Neural cell (in vitro differentiated cells): ENCODE data around the gene SKAP1. TPM values are rescaled to one million over a fixed set of nuclear protein-coding genes. Genes with fewer than 3 reads are reported as not detected.

Experiments used
- H2AFZ ChIP-seq: fragments of 200-600, 300-800 bp; sonication (generic), shearing (Covaris generic); 2 replicates; pipeline ENCODE4 v1.6.0; 2014; ENCODE audit warnings: low read depth, mild to moderate bottlenecking, antibody characterized with exemption, low read length, moderate library complexity
- H3F3A ChIP-seq: fragments of 200-600 bp; shearing (Covaris generic); 2 replicates; pipeline ENCODE4 v1.6.1; 2016; ENCODE audit warnings: mild to moderate bottlenecking, moderate library complexity, mixed read lengths, antibody characterized with exemption, low read length; ENCODE audit not compliant: insufficient read depth, poor library complexity, severe bottlenecking
- H3K27ac ChIP-seq: fragments of 200-600, 300-800 bp; sonication (generic), shearing (Covaris generic); 2 replicates; pipeline ENCODE4 v1.5.1; 2014; ENCODE audit warnings: mild to moderate bottlenecking, low read length, moderate library complexity
- H3K27me3 ChIP-seq: fragments of 300-800, 200-600 bp; sonication (generic), shearing (Covaris generic); 2 replicates; pipeline ENCODE4 v1.6.0; 2014; ENCODE audit warnings: mild to moderate bottlenecking, low read depth, low read length, moderate library complexity; ENCODE audit not compliant: insufficient read depth
- H3K36me3 ChIP-seq: fragments of 300-800, 200-600 bp; sonication (generic), shearing (Covaris generic); 2 replicates; pipeline ENCODE4 v1.5.1; 2014; ENCODE audit warnings: mild to moderate bottlenecking, antibody characterized with exemption, low read length, moderate library complexity; ENCODE audit not compliant: insufficient read depth
- H3K4me2 ChIP-seq: fragments of 300-800, 200-600 bp; sonication (generic), shearing (Covaris generic); 2 replicates; pipeline ENCODE4 v1.6.0; 2014; ENCODE audit warnings: mild to moderate bottlenecking, low read length
- H3K4me3 ChIP-seq: fragments of 300-800, 200-600 bp; sonication (generic), shearing (Covaris generic); 2 replicates; pipeline ENCODE4 v1.5.1; 2014; ENCODE audit warnings: mild to moderate bottlenecking, low read length, moderate library complexity
- H3K79me2 ChIP-seq: fragments of 200-600 bp; shearing (Covaris generic); replicated peaks from 2 replicates; pipeline ENCODE4 v1.6.0; 2014; ENCODE audit warnings: mild to moderate bottlenecking, low read length, moderate library complexity; ENCODE audit not compliant: insufficient read depth
- H3K9ac ChIP-seq: fragments of 300-800, 200-600 bp; sonication (generic), shearing (Covaris generic); 2 replicates; pipeline ENCODE4 v1.6.1; 2016; ENCODE audit warnings: mild to moderate bottlenecking, low read length, mixed read lengths
- H3K9me2 ChIP-seq: fragments of 200-600 bp; shearing (Covaris generic); 2 replicates; pipeline ENCODE4 v1.6.1; 2016; ENCODE audit warnings: mild to moderate bottlenecking, low read length, mixed read lengths; ENCODE audit not compliant: insufficient read depth
- H3K9me3 ChIP-seq: fragments of 200-600, 300-800 bp; sonication (generic), shearing (Covaris generic); 2 replicates; pipeline ENCODE4 v1.6.1; 2016; ENCODE audit warnings: mild to moderate bottlenecking, mixed run types, low read length, moderate library complexity, mixed read lengths
- H4K20me1 ChIP-seq: fragments of 200-600 bp; shearing (Covaris generic); 2 replicates; pipeline ENCODE4 v1.6.1; 2016; ENCODE audit warnings: mild to moderate bottlenecking, mixed run types; ENCODE audit not compliant: insufficient read depth
- EP300 ChIP-seq: fragments of 450-650 bp; conservative IDR thresholded peaks from 2 replicates; pipeline ENCODE4 v1.6.1; 2014; ENCODE audit warnings: antibody characterized with exemption, mild to moderate bottlenecking, moderate library complexity; ENCODE audit not compliant: poor library complexity, severe bottlenecking
- EZH2 ChIP-seq: fragments of 200-600, 300-800 bp; shearing (Covaris generic), sonication (generic); IDR thresholded peaks from 2 replicates; pipeline ENCODE4 v1.6.1; 2014; ENCODE audit warnings: antibody characterized with exemption, low read length, borderline replicate concordance, mild to moderate bottlenecking; ENCODE audit not compliant: insufficient read depth, poor library complexity, severe bottlenecking
- MXI1 ChIP-seq: fragments of 450-650 bp; conservative IDR thresholded peaks from 2 replicates; pipeline ENCODE4 v1.6.1; 2014; ENCODE audit warnings: antibody characterized with exemption, mild to moderate bottlenecking; ENCODE audit not compliant: poor library complexity, severe bottlenecking
- POLR2AphosphoS5 ChIP-seq: IDR thresholded peaks from 2 replicates; pipeline ENCODE4 v1.6.1; 2012
- RAD21 ChIP-seq: fragments of 450-650 bp; conservative IDR thresholded peaks from 2 replicates; pipeline ENCODE4 v1.6.1; 2014; ENCODE audit warnings: antibody characterized with exemption, mild to moderate bottlenecking, moderate library complexity
- SMC3 ChIP-seq: fragments of 450-650 bp; conservative IDR thresholded peaks from 2 replicates; pipeline ENCODE4 v1.6.1; 2014; ENCODE audit warnings: antibody characterized with exemption, mild to moderate bottlenecking, moderate library complexity; ENCODE audit not compliant: poor library complexity
- TAF1 ChIP-seq: IDR thresholded peaks from 2 replicates; pipeline ENCODE4 v1.6.1; 2012; ENCODE audit warnings: low read depth
- polyA plus RNA-seq: library from polyadenylated mRNA; depleted of rRNA; stranded (reverse); fragments of >200 nt; gene quantifications from 2 replicates; pipeline ENCODE4 v1.2.3, GENCODE V29; 2014
- TF ChIP-seq, protein P1 (sequence below): fragments of 450-650 bp; IDR thresholded peaks from 2 replicates; pipeline ENCODE4 v1.5.1; 2014; ENCODE audit warnings: antibody characterized with exemption, mild to moderate bottlenecking, moderate library complexity; ENCODE audit not compliant: poor library complexity, severe bottlenecking
- TF ChIP-seq, protein P2 (sequence below): IDR thresholded peaks from 2 replicates; pipeline ENCODE4 v1.6.1; 2012; ENCODE audit warnings: borderline replicate concordance

The SKAP1 gene
- polyA plus RNA-seq, 1 donor from 2014 or later: 0.63 TPM

GRCh38 chr17:48375356-48375755, 54.7 kb downstream of the SKAP1 start:
- H3K9me2 ChIP-seq: no peaks in the 10 kb centered on the region
- H3K79me2 ChIP-seq: no peaks in the 10 kb centered on the region
- TF ChIP-seq, protein P1, sequence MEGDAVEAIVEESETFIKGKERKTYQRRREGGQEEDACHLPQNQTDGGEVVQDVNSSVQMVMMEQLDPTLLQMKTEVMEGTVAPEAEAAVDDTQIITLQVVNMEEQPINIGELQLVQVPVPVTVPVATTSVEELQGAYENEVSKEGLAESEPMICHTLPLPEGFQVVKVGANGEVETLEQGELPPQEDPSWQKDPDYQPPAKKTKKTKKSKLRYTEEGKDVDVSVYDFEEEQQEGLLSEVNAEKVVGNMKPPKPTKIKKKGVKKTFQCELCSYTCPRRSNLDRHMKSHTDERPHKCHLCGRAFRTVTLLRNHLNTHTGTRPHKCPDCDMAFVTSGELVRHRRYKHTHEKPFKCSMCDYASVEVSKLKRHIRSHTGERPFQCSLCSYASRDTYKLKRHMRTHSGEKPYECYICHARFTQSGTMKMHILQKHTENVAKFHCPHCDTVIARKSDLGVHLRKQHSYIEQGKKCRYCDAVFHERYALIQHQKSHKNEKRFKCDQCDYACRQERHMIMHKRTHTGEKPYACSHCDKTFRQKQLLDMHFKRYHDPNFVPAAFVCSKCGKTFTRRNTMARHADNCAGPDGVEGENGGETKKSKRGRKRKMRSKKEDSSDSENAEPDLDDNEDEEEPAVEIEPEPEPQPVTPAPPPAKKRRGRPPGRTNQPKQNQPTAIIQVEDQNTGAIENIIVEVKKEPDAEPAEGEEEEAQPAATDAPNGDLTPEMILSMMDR: no peak
- TF ChIP-seq EP300 (no peak), POLR2AphosphoS5 (no peak), SMC3 (no peak), TAF1 (no peak), MXI1 (no peak), RAD21 (no peak)
- H4K20me1 ChIP-seq: no peaks in the 10 kb centered on the region
- H2AFZ ChIP-seq: no peak overlapping the region
- no peak overlapping the region for H3K9ac ChIP-seq
- no peaks in the 10 kb centered on the region for H3K9me3 ChIP-seq
- no peaks in the 10 kb centered on the region for H3F3A ChIP-seq
- no peak overlapping the region for H3K27ac ChIP-seq
- no peak overlapping the region for H3K4me2 ChIP-seq
- no peaks in the 10 kb centered on the region for H3K27me3 ChIP-seq
- H3K36me3 ChIP-seq: no peaks in the 10 kb centered on the region
- H3K4me3 ChIP-seq: no peak overlapping the region

DNA sequence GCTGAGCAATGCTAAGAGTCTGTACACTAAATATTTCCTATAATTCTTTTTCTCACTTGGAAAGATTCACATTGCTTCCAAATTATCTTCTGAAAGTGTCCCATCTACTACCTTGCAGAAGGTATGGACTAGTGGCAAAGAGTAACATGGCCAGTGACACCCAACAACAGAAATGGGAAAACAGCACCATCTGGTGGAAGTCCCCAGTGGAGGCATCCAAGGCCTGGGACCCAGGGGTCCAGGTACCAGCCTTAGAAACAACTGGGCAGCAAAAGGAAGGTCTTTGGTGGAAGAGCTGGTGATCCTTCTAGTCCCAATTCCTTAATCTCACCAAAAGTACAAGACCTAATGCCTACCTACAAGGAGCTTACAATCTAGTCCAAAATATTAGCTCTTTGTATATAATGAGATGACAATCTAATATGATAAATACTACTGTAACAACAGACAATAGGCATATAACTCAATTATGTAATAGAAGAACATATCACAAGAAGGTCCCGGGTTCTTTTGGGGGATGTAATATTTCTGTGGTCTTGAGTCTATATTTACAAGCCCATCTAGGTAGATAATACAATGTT, 55.3 kb downstream of the SKAP1 start:
- no peak overlapping the region for H2AFZ ChIP-seq
- no peak overlapping the region for H3K9ac ChIP-seq
- no peaks in the 10 kb centered on the region for H3K9me3 ChIP-seq
- no peak overlapping the region for H3K4me2 ChIP-seq
- no peaks in the 10 kb centered on the region for H3K79me2 ChIP-seq
- H3F3A ChIP-seq: no peaks in the 10 kb centered on the region
- H4K20me1 ChIP-seq: no peaks in the 10 kb centered on the region
- no peak overlapping the region for H3K4me3 ChIP-seq
- H3K9me2 ChIP-seq: no peaks in the 10 kb centered on the region
- no peaks in the 10 kb centered on the region for H3K27me3 ChIP-seq
- H3K36me3 ChIP-seq: no peaks in the 10 kb centered on the region
- no peak for TF ChIP-seq EP300
- no peak for TF ChIP-seq POLR2AphosphoS5
- no peak for TF ChIP-seq EZH2
- TF ChIP-seq, protein P2, sequence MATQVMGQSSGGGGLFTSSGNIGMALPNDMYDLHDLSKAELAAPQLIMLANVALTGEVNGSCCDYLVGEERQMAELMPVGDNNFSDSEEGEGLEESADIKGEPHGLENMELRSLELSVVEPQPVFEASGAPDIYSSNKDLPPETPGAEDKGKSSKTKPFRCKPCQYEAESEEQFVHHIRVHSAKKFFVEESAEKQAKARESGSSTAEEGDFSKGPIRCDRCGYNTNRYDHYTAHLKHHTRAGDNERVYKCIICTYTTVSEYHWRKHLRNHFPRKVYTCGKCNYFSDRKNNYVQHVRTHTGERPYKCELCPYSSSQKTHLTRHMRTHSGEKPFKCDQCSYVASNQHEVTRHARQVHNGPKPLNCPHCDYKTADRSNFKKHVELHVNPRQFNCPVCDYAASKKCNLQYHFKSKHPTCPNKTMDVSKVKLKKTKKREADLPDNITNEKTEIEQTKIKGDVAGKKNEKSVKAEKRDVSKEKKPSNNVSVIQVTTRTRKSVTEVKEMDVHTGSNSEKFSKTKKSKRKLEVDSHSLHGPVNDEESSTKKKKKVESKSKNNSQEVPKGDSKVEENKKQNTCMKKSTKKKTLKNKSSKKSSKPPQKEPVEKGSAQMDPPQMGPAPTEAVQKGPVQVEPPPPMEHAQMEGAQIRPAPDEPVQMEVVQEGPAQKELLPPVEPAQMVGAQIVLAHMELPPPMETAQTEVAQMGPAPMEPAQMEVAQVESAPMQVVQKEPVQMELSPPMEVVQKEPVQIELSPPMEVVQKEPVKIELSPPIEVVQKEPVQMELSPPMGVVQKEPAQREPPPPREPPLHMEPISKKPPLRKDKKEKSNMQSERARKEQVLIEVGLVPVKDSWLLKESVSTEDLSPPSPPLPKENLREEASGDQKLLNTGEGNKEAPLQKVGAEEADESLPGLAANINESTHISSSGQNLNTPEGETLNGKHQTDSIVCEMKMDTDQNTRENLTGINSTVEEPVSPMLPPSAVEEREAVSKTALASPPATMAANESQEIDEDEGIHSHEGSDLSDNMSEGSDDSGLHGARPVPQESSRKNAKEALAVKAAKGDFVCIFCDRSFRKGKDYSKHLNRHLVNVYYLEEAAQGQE: no peak
- TF ChIP-seq SMC3: no peak
- TF ChIP-seq, protein P1: no peak
- no peak for TF ChIP-seq MXI1
- no peak for TF ChIP-seq RAD21
- no peak for TF ChIP-seq TAF1
- no peak overlapping the region for H3K27ac ChIP-seq
